ENCODE measurements around the gene HSH2D.

GRCh38 chr19:16157601-16158000 lies 14.1 kb downstream of the HSH2D start:
- no peak for TF ChIP-seq CTCF (IDR thresholded peaks at IDR 0.05)
- no peak for TF ChIP-seq POLR2A (IDR thresholded peaks at IDR 0.05)
